ENCODE data around the gene TRPM8. TPM values are rescaled to one million over a fixed set of nuclear protein-coding genes. Genes with fewer than 3 reads are reported as not detected.

The TRPM8 gene
- total and polyA plus RNA-seq, 2 of the 8 experiments (the other 6 are each of a cell fraction or from before 2014, with no cell fraction given), result 0.18 to 0.54 TPM

GRCh38 chr2:233981574-233982420 lies 64.6 kb downstream of the TRPM8 start (continued):
- TF ChIP-seq RXRA (IDR thresholded peaks at IDR 0.05; ENCODE audit: insufficient read depth, low read depth, low read length), result no peak
- no peak for TF ChIP-seq EGR1 (IDR thresholded peaks at IDR 0.05; ENCODE audit: borderline replicate concordance, low read depth, low read length)
